ENCODE data around the gene HPCAL4. TPM values are rescaled to one million over a fixed set of nuclear protein-coding genes. Genes with fewer than 3 reads are reported as not detected.
A peak's percentile ranks its signal among the peaks of the same experiment; 100 is the strongest.

The HPCAL4 gene
- total and polyA plus RNA-seq, 9 of the 15 experiments (the other 6 are each of a cell fraction or from before 2014, with no cell fraction given) = 0.01 to 0.04 (median 0.04) TPM; not detected in 4

DNA sequence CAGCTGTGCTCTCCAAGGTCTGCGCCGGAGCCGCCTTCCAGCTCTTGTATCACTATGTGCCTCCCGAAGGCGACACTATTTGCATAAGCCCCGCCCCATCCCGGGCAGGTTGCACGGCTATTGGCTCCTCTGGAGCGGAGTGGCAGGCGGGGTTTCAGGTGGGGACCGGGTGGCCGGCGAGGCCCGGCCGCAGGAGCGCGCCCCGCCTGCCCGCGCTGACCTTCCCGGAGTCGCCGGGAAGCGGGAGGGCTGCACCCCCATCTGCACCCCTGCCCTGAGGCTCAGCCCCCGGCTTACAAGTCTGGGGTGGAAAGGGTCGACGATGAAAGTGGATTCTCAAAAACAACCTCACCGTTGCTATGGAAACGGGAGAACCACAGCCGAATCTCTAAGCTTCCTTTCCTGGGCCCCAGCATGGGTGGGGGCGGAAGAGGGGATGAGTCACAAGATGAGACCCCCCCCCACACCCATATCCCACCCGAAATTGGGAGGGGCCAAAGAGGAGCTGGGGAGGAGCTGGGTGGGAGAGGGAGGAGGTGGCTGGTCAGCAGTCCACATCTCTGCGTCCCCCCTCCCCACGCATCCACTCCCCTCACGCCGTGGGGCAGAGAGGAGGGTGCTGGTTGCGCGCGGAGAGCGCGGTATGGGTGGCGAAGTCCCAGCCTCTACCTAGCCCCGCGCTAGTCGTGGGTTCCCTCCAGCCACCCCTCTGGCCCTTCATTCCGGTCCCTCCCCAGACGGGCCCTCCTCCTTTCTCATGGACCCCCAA is at the start of gene HPCAL4 (continued):
- TF ChIP-seq, protein P1, sequence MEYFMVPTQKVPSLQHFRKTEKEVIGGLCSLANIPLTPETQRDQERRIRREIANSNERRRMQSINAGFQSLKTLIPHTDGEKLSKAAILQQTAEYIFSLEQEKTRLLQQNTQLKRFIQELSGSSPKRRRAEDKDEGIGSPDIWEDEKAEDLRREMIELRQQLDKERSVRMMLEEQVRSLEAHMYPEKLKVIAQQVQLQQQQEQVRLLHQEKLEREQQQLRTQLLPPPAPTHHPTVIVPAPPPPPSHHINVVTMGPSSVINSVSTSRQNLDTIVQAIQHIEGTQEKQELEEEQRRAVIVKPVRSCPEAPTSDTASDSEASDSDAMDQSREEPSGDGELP (CRISPR knock-in tag; IDR thresholded peaks at IDR 0.05; ENCODE audit: borderline replicate concordance) = peak; percentile 64; the same call in 1 of the 2 replicates
- TF ChIP-seq PML (IDR thresholded peaks at IDR 0.05; ENCODE audit: low read length) (no peak), POU5F1 (IDR thresholded peaks at IDR 0.05; ENCODE audit: borderline replicate concordance, low read depth, low read length, partially characterized antibody) (no peak), SIN3A (IDR thresholded peaks at IDR 0.05; ENCODE audit: borderline replicate concordance in 2 of 2, control insufficient read depth in 1 of 2, low read depth in 2 of 2, low read length in 2 of 2) (no peak), HLTF (IDR thresholded peaks at IDR 0.05) (no peak), SPI1 (IDR thresholded peaks at IDR 0.05; ENCODE audit: borderline replicate concordance, low read depth, low read length) (no peak), DIDO1 (tag; IDR thresholded peaks at IDR 0.05; ENCODE audit: low read depth) (no peak), KHSRP (IDR thresholded peaks at IDR 0.05) (no peak)
- TF ChIP-seq, protein P2, sequence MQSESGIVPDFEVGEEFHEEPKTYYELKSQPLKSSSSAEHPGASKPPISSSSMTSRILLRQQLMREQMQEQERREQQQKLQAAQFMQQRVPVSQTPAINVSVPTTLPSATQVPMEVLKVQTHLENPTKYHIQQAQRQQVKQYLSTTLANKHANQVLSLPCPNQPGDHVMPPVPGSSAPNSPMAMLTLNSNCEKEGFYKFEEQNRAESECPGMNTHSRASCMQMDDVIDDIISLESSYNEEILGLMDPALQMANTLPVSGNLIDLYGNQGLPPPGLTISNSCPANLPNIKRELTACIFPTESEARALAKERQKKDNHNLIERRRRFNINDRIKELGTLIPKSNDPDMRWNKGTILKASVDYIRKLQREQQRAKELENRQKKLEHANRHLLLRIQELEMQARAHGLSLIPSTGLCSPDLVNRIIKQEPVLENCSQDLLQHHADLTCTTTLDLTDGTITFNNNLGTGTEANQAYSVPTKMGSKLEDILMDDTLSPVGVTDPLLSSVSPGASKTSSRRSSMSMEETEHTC (IDR thresholded peaks at IDR 0.05) = no peak
- TF ChIP-seq, protein P3, sequence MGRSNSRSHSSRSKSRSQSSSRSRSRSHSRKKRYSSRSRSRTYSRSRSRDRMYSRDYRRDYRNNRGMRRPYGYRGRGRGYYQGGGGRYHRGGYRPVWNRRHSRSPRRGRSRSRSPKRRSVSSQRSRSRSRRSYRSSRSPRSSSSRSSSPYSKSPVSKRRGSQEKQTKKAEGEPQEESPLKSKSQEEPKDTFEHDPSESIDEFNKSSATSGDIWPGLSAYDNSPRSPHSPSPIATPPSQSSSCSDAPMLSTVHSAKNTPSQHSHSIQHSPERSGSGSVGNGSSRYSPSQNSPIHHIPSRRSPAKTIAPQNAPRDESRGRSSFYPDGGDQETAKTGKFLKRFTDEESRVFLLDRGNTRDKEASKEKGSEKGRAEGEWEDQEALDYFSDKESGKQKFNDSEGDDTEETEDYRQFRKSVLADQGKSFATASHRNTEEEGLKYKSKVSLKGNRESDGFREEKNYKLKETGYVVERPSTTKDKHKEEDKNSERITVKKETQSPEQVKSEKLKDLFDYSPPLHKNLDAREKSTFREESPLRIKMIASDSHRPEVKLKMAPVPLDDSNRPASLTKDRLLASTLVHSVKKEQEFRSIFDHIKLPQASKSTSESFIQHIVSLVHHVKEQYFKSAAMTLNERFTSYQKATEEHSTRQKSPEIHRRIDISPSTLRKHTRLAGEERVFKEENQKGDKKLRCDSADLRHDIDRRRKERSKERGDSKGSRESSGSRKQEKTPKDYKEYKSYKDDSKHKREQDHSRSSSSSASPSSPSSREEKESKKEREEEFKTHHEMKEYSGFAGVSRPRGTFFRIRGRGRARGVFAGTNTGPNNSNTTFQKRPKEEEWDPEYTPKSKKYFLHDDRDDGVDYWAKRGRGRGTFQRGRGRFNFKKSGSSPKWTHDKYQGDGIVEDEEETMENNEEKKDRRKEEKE (IDR thresholded peaks at IDR 0.05; ENCODE audit: borderline replicate concordance in 1 of 2, control insufficient read depth in 1 of 2, low read depth in 2 of 2, low read length in 1 of 2) = no peak
- TF ChIP-seq, protein P4, sequence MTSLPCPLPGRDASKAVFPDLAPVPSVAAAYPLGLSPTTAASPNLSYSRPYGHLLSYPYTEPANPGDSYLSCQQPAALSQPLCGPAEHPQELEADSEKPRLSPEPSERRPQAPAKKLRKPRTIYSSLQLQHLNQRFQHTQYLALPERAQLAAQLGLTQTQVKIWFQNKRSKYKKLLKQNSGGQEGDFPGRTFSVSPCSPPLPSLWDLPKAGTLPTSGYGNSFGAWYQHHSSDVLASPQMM (CRISPR knock-in tag; IDR thresholded peaks at IDR 0.05) = no peak
- TF ChIP-seq, protein P5, sequence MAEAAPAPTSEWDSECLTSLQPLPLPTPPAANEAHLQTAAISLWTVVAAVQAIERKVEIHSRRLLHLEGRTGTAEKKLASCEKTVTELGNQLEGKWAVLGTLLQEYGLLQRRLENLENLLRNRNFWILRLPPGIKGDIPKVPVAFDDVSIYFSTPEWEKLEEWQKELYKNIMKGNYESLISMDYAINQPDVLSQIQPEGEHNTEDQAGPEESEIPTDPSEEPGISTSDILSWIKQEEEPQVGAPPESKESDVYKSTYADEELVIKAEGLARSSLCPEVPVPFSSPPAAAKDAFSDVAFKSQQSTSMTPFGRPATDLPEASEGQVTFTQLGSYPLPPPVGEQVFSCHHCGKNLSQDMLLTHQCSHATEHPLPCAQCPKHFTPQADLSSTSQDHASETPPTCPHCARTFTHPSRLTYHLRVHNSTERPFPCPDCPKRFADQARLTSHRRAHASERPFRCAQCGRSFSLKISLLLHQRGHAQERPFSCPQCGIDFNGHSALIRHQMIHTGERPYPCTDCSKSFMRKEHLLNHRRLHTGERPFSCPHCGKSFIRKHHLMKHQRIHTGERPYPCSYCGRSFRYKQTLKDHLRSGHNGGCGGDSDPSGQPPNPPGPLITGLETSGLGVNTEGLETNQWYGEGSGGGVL (CRISPR knock-in tag; IDR thresholded peaks at IDR 0.05) = no peak
- TF ChIP-seq, protein P6, sequence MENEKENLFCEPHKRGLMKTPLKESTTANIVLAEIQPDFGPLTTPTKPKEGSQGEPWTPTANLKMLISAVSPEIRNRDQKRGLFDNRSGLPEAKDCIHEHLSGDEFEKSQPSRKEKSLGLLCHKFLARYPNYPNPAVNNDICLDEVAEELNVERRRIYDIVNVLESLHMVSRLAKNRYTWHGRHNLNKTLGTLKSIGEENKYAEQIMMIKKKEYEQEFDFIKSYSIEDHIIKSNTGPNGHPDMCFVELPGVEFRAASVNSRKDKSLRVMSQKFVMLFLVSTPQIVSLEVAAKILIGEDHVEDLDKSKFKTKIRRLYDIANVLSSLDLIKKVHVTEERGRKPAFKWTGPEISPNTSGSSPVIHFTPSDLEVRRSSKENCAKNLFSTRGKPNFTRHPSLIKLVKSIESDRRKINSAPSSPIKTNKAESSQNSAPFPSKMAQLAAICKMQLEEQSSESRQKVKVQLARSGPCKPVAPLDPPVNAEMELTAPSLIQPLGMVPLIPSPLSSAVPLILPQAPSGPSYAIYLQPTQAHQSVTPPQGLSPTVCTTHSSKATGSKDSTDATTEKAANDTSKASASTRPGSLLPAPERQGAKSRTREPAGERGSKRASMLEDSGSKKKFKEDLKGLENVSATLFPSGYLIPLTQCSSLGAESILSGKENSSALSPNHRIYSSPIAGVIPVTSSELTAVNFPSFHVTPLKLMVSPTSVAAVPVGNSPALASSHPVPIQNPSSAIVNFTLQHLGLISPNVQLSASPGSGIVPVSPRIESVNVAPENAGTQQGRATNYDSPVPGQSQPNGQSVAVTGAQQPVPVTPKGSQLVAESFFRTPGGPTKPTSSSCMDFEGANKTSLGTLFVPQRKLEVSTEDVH (IDR thresholded peaks at IDR 0.05; ENCODE audit: low read depth, partially characterized antibody) = no peak
